Esophagus muscularis mucosa (tissue), 4 donors: ENCODE results near the gene ALDH3B1.

Source experiments
- CTCF ChIP-seq, 3 experiments: fragments of 200-600 bp in 2 of 3; fragments of 450-650 bp in 1 of 3; sonication (generic) in 2 of 3; IDR thresholded peaks; one replicate each; pipeline ENCODE4 v1.5.1; 2017 to 2019; ENCODE audit warnings: antibody characterized with exemption in 3 of 3, mild to moderate bottlenecking in 2 of 3, moderate library complexity in 1 of 3
- EP300 ChIP-seq: sonication (generic); formaldehyde crosslinking; IDR thresholded peaks from one replicate; pipeline ENCODE4 v1.6.1; 2017; ENCODE audit warnings: antibody characterized with exemption
- POLR2A ChIP-seq: fragments of 450-650 bp; IDR thresholded peaks from one replicate; pipeline ENCODE4 v1.6.1; 2017; ENCODE audit warnings: antibody characterized with exemption, moderate library complexity, mild to moderate bottlenecking, low read depth
- POLR2AphosphoS5 ChIP-seq, 2 donors: sonication (generic); formaldehyde crosslinking; IDR thresholded peaks; one replicate each; pipeline ENCODE4 v1.6.1; 2017; ENCODE audit warnings: antibody characterized with exemption in 2 of 2

- TF ChIP-seq CTCF (IDR thresholded peaks at IDR 0.05) (no peak), POLR2A (no peak), EP300 (no peak), POLR2AphosphoS5 (IDR thresholded peaks at IDR 0.05) (no peak)
Measured at GRCh38 chr11:68027667-68028066, 17.5 kb downstream of the ALDH3B1 start.
